Measurements from ENCODE around the gene DOCK10. TPM values are rescaled to one million over a fixed set of nuclear protein-coding genes. Genes with fewer than 3 reads are reported as not detected.

DOCK10 gene
- total RNA-seq, 2 donors from 2014 or later, result 2.0 to 3.4 TPM

DNA sequence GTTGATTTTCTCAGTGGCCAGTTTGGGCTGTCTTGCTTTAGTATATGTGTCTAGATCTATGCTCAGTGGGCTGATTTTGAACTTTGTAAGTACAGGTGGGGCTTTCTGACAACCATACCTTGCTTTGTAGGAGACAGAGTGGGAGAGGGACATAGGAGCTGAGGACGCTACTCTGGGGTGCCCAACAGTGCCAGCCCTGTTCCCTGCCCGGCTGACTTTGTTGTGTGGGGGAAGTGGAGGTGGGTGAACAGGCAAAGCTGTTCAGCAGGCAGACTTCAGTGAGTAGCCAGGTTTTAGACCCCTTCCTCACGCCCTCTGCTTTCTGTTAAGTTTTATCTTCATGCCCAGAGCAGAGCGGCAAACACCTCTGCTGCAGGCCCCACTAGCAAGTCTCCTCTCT lies 44.2 kb upstream of the DOCK10 start:
- intact Hi-C loops (cut with DNase I), result no loop called here
- H3K4me3 ChIP-seq, result no peak overlapping the region
- H3K36me3 ChIP-seq (replicated peaks in 1 of 2; ENCODE audit: insufficient read depth in 1 of 2, low read depth in 2 of 2), result no peaks in the 10 kb centered on the region
- no peak for TF ChIP-seq POLR2A (IDR thresholded peaks at IDR 0.05)
- no peak for TF ChIP-seq CTCF (IDR thresholded peaks at IDR 0.05)
- no peaks in the 10 kb centered on the region for H3K4me1 ChIP-seq
- ATAC-seq (no peak), DNase-seq (no peak)
- no peaks in the 10 kb centered on the region for H3K9me3 ChIP-seq
- WGBS, 2 donors, result 73 to 92% methylated on average over 4 of the region's 4 CpGs
- H3K27ac ChIP-seq, result no peak overlapping the region
- no peaks in the 10 kb centered on the region for H3K27me3 ChIP-seq

DNA sequence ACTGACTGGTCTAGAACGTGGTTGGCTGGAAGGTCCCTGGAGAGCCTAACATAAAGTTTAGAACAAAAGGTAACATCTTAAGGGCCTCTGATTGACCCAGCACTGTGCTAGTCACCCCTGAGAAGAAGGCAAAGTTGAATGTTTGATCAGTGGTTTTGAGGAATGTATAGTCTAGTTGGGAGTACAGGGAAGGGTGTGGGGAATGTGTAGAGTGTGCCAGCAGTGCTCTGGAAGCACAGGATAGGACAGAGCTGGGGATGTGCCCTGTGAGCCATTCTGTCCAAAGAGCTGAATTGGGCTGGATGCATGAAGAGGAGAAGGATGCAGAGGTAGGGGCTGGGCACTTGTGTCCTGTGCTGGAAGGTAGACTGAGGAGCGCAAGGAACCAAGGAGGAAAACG lies 41.0 kb upstream of the DOCK10 start:
- Histone ChIP-seq H3K4me1 (no peaks in the 10 kb centered on the region), H3K27ac (no peak overlapping the region), H3K9me3 (no peaks in the 10 kb centered on the region), H3K27me3 (no peaks in the 10 kb centered on the region), H3K36me3 (replicated peaks in 1 of 2; ENCODE audit: insufficient read depth in 1 of 2, low read depth in 2 of 2) (no peaks in the 10 kb centered on the region), H3K4me3 (no peak overlapping the region)
- no peak for DNase-seq
- WGBS, 2 donors, result 72 to 76% methylated on average over 3 of the region's 3 CpGs
- intact Hi-C loops (cut with DNase I), result no loop called here
- TF ChIP-seq POLR2A (IDR thresholded peaks at IDR 0.05) (no peak), CTCF (IDR thresholded peaks at IDR 0.05) (no peak)
- ATAC-seq, result no peak

- DNase-seq, result no peak
- TF ChIP-seq CTCF (IDR thresholded peaks at IDR 0.05) (no peak), POLR2A (IDR thresholded peaks at IDR 0.05) (no peak)
- Histone ChIP-seq H3K27me3 (no peaks in the 10 kb centered on the region), H3K36me3 (replicated peaks in 1 of 2; ENCODE audit: insufficient read depth in 1 of 2, low read depth in 2 of 2) (no peaks in the 10 kb centered on the region), H3K9me3 (no peaks in the 10 kb centered on the region), H3K4me1 (no peaks in the 10 kb centered on the region), H3K4me3 (no peak overlapping the region), H3K27ac (no peak overlapping the region)
- intact Hi-C loops (cut with DNase I), result no loop called here
- ATAC-seq, result no peak
Measured at GRCh38 chr2:225076125-225076524, 33.9 kb upstream of the DOCK10 start.

DNA sequence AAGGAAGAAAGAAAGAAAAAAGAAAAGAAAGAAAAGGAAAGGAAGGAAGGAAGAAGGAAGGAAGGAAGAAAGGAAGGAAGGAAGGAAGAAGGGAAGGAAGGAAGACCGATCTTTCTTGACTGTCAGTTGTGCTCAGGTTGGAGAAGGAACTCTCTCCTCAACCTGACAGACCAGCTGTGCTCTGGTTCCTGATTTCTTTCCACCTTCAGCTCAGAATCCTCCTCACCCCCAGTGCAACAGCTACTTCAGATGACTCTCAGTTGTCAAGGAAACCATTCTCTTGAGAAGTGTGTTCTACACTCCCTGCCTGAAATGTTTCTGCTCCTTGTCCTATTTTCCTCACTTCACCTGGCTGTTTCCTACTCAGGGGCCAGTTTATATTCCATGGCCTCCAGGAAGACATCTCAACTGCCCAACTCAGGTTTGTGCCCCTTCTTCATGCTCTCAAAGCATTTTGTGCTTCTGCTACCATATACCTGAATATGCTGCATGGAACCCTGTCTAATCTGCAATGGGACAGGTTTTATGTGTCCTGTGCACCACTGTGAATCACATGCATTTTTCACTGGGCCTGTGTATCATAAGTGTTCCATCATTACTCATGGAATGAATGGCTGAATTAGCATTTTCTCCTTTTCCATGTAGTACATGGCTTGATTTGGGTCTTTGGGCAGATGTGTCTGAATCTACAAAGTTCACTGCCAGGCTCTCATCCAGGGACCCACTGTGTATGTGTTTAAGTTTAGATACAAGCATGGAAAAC lies 32.8 kb upstream of the DOCK10 start:
- Histone ChIP-seq H3K36me3 (replicated peaks in 1 of 2; ENCODE audit: insufficient read depth in 1 of 2, low read depth in 2 of 2) (no peaks in the 10 kb centered on the region), H3K4me1 (no peaks in the 10 kb centered on the region), H3K4me3 (no peak overlapping the region), H3K27me3 (no peaks in the 10 kb centered on the region), H3K9me3 (no peaks in the 10 kb centered on the region), H3K27ac (no peak overlapping the region)
- no peak for TF ChIP-seq POLR2A (IDR thresholded peaks at IDR 0.05)
- TF ChIP-seq CTCF (IDR thresholded peaks at IDR 0.05), result no peak
- intact Hi-C loops (cut with DNase I), result no loop called here
- no peak for ATAC-seq
- DNase-seq, result no peak
- WGBS, 2 donors, result 62 to 78% methylated on average over 1 of the region's 1 CpG

GRCh38 chr2:225074366-225074765 lies 32.1 kb upstream of the DOCK10 start:
- 50 to 61% methylated on average over 5 of the region's 5 CpGs for WGBS, 2 donors
- intact Hi-C loops (cut with DNase I), result no loop called here
- H3K27ac ChIP-seq, result no peak overlapping the region

More at GRCh38 chr2:225074366-225074765, 32.1 kb upstream of the DOCK10 start:
- no peak for ATAC-seq
- no peaks in the 10 kb centered on the region for H3K27me3 ChIP-seq
- no peak overlapping the region for H3K4me3 ChIP-seq
- DNase-seq, result no peak
- H3K36me3 ChIP-seq (replicated peaks in 1 of 2; ENCODE audit: insufficient read depth in 1 of 2, low read depth in 2 of 2), result no peaks in the 10 kb centered on the region
- H3K4me1 ChIP-seq, result no peaks in the 10 kb centered on the region
- H3K9me3 ChIP-seq, result no peaks in the 10 kb centered on the region
- TF ChIP-seq CTCF (IDR thresholded peaks at IDR 0.05) (no peak), POLR2A (IDR thresholded peaks at IDR 0.05) (no peak)
